Stimulated activated CD8-positive, alpha-beta memory T cell treated with anti-CD3 and anti-CD28 coated beads, Interleukin-7, amount 100 ng/mL, for 4 hours (primary cell): ENCODE measurements around the gene C1GALT1.

ENCODE experiments used
- DNase-seq, 2 donors: peaks; one replicate each; pipeline ENCODE4 v3.0.0-alpha.2; 2020; ENCODE audit warnings: low read depth in 2 of 2

C1GALT1 gene

GRCh38 chr7:7201578-7202374, 19.4 kb downstream of the C1GALT1 start:
- DNase-seq = peak in 1 of 2 donors; percentile 14

DNA sequence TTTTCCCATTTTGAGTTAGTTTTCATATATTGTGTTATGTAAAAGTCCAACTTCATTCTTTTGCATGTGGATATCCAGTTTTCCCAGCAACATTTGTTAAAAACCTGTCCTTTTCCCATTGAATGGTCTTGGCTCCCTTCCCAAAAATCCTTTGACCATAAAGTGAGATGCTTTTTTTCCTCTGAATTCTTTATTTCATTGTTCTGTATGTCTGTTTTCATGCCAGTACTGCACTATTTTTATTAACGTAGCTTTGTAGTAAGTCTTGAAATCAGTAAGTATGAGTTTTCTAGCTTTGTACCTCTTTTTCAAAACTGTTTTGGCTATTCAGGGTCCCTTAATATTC, 20.0 kb downstream of the C1GALT1 start:
- DNase-seq = no peak

- no peak for DNase-seq
Observed at GRCh38 chr7:7203813-7204575, 21.6 kb downstream of the C1GALT1 start.

GRCh38 chr7:7207876-7208275, 25.5 kb downstream of the C1GALT1 start:
- no peak for DNase-seq

DNA sequence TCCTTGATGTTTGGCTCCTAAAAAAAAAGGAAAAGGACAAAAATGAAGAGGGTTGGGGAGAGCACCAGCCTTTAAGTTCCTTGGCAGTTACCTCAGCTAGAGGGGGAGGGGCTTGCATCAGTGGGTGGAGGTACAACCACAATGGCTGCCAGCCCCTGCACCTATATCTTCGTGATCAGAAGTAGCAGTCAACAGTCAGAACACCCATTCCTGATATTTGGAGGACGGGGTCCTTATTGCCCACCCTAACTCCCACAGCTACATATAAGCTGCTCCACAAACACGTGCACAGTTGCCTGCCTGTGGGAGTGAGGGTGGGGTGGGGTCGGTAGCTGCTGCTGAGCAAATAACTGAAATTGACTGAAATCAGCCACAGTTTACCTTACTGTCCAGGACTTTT, 26.2 kb downstream of the C1GALT1 start:
- DNase-seq = no peak

DNA sequence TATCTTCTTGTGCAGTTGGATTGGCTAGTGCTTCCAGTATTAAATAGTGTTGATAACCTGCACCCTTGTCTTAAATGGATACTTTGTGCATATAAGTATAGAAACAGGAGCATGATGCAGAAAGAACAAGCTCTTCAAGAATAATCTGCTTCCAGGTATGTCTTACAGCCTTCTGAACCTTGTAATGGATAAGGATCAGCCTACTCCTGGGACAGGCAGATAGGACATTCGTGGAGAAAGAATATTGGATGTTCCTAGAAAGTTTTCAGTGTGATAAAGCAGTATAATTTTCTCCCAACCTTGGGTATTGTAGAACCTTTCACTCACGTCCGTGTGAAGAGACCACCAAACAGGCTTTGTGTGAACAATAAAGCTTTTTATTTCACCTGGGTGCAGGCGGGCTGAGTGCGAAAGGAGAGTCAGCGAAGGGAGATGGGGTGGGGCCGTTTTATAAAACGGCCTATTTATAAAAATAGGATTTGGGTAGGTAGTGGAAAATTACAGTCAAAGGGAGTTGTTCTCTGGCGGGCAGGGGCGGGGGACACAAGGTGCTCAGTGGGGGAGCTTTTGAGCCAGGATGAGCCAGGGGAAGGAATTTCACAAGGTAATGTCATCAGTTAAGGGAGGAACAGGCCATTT, 27.2 kb downstream of the C1GALT1 start:
- no peak for DNase-seq

DNA sequence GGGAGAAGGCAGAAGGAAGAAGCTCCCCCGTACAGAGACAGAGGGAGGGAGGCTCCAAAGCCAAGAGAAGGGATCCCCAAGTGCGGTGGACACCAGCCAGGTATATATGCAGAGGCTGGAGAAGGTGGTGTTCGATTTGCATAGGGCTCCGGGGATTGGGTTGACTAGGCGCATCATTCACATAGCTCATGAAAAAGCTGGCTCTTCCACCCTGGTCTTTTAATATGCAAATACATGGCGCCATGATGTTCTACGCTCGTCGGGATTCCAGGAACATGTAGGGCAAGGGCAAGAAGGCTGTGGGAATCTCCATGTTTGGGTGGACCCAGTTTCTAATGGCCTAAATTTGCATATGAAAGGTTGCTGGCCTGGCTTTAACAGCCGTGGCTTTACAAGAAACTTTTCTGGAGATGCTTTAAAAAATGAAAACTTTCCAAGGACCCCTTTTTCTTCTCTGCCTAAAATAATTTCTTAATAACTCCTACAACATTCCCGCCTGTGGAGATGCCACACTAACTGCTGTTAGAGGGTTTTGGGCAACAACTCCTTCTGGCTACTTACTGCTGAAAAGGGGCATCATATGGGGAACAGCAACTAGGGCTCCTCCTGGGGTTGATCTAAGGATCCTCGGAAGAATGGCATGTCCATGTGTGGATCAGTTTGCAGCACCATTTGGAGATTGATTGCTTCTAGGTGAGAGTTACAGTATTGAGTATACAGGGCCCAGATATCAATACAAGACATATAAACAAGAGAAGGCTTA, 28.3 kb downstream of the C1GALT1 start:
- no peak for DNase-seq

- DNase-seq = no peak
Observed at GRCh38 chr7:7212612-7213011, 30.3 kb downstream of the C1GALT1 start.

DNA sequence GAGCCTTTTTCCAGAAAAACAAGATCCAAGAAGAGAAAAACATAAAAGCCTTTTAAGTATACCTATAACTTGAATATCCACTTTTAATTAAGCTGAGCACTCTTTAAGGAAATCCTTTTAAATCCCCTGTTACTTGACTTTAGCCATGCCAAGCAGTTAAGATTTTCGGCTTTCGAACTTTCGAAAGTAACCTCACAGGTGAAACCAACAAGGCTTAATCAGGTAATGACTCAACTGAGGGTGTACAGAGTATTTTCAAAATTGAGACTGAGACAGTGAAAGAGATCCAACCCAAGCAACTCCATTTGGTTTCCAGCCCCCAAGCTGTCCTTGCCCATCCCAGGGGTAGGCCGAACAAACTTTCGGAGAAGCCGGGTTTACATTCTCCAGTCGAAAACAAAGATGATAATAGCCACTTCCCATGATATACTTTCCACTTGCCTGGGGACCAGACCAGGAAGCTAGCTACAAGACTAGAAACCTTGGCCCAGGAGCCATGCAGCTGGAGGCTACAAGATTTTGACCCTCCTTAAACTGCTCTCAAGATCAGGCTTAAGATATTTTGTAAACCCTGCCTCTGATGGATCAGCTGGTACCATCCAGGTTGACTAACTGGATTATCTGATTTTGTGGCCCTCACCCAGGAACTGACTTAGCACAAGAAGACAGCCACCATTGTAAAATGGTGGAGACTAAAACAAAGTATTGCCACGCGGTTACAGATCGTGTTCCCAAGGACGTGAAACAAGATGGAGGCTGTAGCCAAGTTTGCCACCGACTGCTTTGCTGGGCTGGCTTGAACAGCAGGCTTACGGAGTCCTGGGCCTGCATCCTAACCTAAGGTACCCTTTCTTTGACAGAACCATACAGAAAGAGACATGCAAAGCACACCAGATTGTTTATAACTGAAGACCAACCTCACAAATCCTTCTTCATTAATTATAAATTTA, 32.3 kb downstream of the C1GALT1 start:
- DNase-seq = no peak

DNA sequence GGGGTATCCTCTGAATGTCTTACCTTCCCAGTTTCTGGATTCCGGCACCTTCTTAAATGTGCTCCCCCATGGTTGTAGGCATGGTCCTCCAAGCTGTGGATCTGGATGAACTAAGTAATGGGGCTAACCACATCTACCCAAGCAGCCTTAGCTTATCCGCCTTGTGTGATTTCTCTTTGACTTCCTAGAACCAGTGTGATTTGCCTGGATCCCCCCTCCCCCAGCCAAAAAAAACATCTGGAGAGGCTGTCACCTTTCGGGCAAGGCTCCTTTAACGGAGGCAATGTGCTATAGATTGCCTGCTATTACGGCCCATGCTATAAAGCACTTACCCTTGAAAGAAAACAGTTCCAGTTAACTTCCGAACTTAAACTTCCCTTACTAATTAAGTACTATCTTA, 33.9 kb downstream of the C1GALT1 start:
- no peak for DNase-seq

DNA sequence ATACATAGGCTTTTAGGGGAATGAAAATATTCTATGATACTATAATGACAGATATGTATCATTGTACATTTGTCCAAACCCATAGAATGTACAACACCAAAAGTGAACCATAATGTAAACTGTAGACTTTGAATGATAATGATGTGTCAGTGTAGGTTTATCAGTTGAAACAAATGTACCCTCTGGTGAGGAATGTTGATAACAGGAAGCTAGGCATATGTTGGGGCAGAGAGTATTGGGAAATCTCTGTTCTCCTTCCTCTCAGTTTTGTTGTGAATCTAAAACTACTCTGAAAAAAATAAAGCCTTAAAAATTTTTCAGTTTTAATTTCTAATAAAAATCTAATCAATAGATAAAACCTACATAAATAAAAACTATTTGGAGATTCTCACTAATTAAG, 36.9 kb downstream of the C1GALT1 start:
- no peak for DNase-seq

DNA sequence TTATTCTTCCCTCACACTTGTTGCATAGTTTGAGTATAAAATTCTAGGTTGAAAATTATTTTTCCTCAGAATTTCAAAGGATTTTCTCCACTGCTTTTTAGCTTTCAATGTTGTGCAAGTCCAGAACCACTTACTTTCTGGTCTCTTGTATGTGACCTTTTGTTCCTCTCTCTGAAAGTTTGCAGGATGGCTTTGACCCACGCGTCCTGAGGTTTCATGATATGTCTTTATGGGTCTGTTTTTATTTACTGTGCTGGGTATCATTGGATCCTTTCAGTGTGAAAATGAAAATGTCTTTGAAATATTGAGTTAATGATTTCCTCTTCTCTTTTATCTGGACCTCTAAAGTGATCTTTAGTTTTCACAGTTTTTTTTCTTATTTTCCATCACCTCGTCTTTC, 38.5 kb downstream of the C1GALT1 start:
- no peak for DNase-seq

GRCh38 chr7:7221599-7222038, 39.3 kb downstream of the C1GALT1 start:
- DNase-seq = no peak

- DNase-seq = no peak
Observed at GRCh38 chr7:7223250-7223649, 40.9 kb downstream of the C1GALT1 start.

DNA sequence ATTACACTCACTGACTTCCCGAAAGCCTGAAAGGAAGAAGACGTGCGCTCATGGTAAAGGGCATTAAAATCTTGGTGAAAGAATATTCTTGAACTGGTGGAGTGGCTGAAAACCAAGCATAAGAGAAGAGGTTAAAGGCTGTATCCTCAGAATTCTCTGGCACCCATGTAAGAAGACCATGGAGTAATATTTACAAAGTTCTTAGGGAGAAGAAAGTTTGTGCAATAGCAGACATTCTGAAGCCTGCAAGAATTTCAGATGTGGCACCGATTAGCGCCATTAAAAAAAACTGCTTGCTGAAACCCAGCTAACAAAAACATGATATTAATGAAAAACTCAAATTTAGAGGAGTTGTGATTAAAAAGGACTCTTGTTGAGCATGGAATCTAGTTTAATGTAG, 44.1 kb downstream of the C1GALT1 start:
- no peak for DNase-seq

- DNase-seq = no peak
Observed at GRCh38 chr7:7228472-7228871, 46.1 kb downstream of the C1GALT1 start.

DNA sequence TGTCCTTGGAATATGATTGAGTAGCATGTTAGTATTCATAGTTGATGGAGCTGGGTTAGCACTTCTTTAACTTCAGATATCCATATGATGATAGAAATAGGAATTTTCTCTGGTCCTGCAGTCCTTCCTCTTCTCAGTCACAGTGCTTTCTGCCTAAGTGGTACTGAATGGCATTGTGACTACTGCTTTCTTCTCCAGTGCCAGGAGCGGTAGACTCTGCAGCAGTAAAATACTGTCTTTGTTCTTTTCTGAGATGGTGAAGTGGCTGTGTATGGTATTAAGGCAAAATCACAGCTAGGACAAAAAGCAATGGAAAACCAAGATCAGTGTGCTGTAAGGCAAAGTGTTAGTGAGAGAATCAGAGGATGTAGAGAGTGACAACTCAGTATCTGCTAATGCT, 46.6 kb downstream of the C1GALT1 start:
- no peak for DNase-seq

GRCh38 chr7:7231000-7231399, 48.7 kb downstream of the C1GALT1 start:
- no peak for DNase-seq

GRCh38 chr7:7231865-7232264, 49.5 kb downstream of the C1GALT1 start:
- no peak for DNase-seq

DNA sequence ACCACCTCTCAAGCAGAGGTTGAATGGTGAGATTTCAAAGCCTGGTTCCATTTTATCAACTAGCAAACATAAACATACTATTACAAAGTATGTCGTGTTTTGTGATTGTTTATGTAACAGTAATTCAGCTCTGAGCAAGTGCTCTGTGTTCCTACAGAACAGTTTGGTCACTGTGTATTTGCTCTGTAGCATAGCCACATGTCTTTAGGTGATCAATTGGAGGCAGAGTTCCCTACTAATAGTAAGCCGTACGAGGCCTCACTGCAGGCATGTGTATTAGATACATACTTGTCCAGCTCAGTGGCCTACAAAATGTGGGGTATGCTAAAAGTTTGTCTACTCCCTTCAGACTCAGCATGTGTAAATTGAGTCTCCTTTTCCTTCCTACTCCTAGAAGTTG, 53.0 kb downstream of the C1GALT1 start:
- no peak for DNase-seq

GRCh38 chr7:7236041-7236440, 53.7 kb downstream of the C1GALT1 start:
- no peak for DNase-seq
